HUES6 (cell line): ENCODE measurements around the gene FOSL2.
"Not testable (repeated sequence)": the region's sequence is repeated elsewhere in the genome, so short reads cannot be mapped to it uniquely, and the experiment has no call there.

Experiments
- H3K27ac ChIP-seq: 2 replicates; pipeline ENCODE4 v1.7.0; 2013; ENCODE audit warnings: low read depth, mild to moderate bottlenecking, low read length, inconsistent platforms
- H3K27me3 ChIP-seq: 2 replicates; pipeline ENCODE4 v1.6.1; 2013; ENCODE audit warnings: low read length; ENCODE audit not compliant: control insufficient read depth, insufficient read depth
- H3K36me3 ChIP-seq: 2 replicates; pipeline ENCODE4 v1.6.1; 2013; ENCODE audit warnings: low read length; ENCODE audit not compliant: control insufficient read depth, insufficient read depth
- H3K4me1 ChIP-seq: 2 replicates; pipeline ENCODE4 v1.6.1; 2013; ENCODE audit warnings: low read length; ENCODE audit not compliant: control insufficient read depth, insufficient read depth
- H3K4me3 ChIP-seq: 2 replicates; pipeline ENCODE4 v1.5.1; 2013; ENCODE audit warnings: low read depth, low read length
- H3K9ac ChIP-seq: one replicate; pipeline ENCODE4 v1.6.1; 2013; ENCODE audit warnings: mild to moderate bottlenecking, low read length
- H3K9me3 ChIP-seq: 2 replicates; pipeline ENCODE4 v1.6.1; 2013; ENCODE audit warnings: low read depth, low read length; ENCODE audit not compliant: control insufficient read depth, insufficient read depth

Gene FOSL2

DNA sequence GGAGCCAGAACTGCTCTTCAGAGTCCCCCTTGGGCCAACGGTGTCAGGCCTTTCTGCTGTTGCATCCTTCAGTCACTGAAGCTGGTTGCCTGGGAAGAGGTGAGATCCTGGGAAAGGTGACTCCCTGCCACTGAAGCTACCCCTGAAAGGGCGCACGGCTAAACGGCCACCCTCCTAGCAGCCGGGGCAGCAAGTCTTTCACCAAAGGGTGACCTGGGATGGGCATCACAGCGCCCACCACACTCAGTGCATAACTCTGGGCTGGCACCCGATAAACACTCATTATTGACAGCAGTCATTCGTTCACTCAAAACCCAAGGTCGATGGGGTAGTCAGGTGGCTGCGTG lies 26.5 kb upstream of the FOSL2 start:
- no peaks in the 10 kb centered on the region for H3K36me3 ChIP-seq
- H3K9me3 ChIP-seq = no peaks in the 10 kb centered on the region
- H3K4me3 ChIP-seq = no peak overlapping the region
- no peak overlapping the region for H3K9ac ChIP-seq
- H3K27ac ChIP-seq = no peak overlapping the region
- H3K4me1 ChIP-seq = peaks cover 28% of the 10 kb centered on the region
- H3K27me3 ChIP-seq = no peaks in the 10 kb centered on the region

- H3K27ac ChIP-seq = no peak overlapping the region
- no peak overlapping the region for H3K9ac ChIP-seq
- H3K36me3 ChIP-seq = no peaks in the 10 kb centered on the region
- H3K9me3 ChIP-seq = no peaks in the 10 kb centered on the region
- H3K27me3 ChIP-seq = no peaks in the 10 kb centered on the region
- H3K4me1 ChIP-seq = peaks cover 28% of the 10 kb centered on the region
- H3K4me3 ChIP-seq = no peak overlapping the region
Observed at GRCh38 chr2:28366496-28367282, 26.0 kb upstream of the FOSL2 start.

GRCh38 chr2:28367667-28368356 lies 24.8 kb upstream of the FOSL2 start:
- Histone ChIP-seq H3K4me1 (peaks cover 21% of the 10 kb centered on the region), H3K9me3 (no peaks in the 10 kb centered on the region), H3K36me3 (no peaks in the 10 kb centered on the region), H3K9ac (no peak overlapping the region), H3K27ac (no peak overlapping the region), H3K27me3 (no peaks in the 10 kb centered on the region), H3K4me3 (no peak overlapping the region)

GRCh38 chr2:28368357-28368798 lies 24.3 kb upstream of the FOSL2 start:
- Histone ChIP-seq H3K4me1 (peaks cover 15% of the 10 kb centered on the region; the same call in 1 of the 2 replicates), H3K9ac (no peak overlapping the region), H3K27me3 (no peaks in the 10 kb centered on the region), H3K27ac (no peak overlapping the region), H3K36me3 (no peaks in the 10 kb centered on the region), H3K4me3 (no peak overlapping the region), H3K9me3 (no peaks in the 10 kb centered on the region)

GRCh38 chr2:28369358-28369757 lies 23.3 kb upstream of the FOSL2 start:
- Histone ChIP-seq H3K4me1 (peaks cover 11% of the 10 kb centered on the region; the same call in 1 of the 2 replicates), H3K27me3 (peaks cover 3% of the 10 kb centered on the region), H3K27ac (no peak overlapping the region), H3K9ac (no peak overlapping the region), H3K9me3 (no peaks in the 10 kb centered on the region), H3K4me3 (no peak overlapping the region), H3K36me3 (no peaks in the 10 kb centered on the region)

GRCh38 chr2:28370354-28370753 lies 22.3 kb upstream of the FOSL2 start:
- Histone ChIP-seq H3K9ac (no peak overlapping the region), H3K36me3 (no peaks in the 10 kb centered on the region), H3K27ac (no peak overlapping the region), H3K4me1 (peaks cover 11% of the 10 kb centered on the region; the same call in 1 of the 2 replicates), H3K4me3 (no peak overlapping the region), H3K27me3 (peaks cover 5% of the 10 kb centered on the region), H3K9me3 (no peaks in the 10 kb centered on the region)

DNA sequence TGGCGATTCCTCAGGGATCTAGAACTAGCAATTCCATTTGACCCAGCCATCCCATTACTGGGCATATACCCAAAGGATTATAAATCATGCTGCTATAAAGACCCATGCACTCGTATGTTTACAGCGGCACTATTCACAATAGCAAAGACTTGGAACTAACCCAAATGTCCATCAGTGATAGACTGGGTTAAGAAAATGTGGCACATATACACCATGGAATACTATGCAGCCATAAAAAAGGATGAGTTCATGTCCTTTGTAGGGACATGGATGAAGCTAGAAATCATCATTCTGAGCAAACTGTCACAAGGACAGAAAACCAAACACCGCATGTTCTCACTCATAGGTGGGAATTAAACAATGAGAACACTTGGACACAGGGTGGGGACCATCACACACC lies 20.9 kb upstream of the FOSL2 start:
- H3K27me3 ChIP-seq, H3K27ac ChIP-seq, H3K9me3 ChIP-seq, H3K4me3 ChIP-seq, H3K4me1 ChIP-seq, H3K36me3 ChIP-seq, H3K9ac ChIP-seq: not testable (repeated sequence)

DNA sequence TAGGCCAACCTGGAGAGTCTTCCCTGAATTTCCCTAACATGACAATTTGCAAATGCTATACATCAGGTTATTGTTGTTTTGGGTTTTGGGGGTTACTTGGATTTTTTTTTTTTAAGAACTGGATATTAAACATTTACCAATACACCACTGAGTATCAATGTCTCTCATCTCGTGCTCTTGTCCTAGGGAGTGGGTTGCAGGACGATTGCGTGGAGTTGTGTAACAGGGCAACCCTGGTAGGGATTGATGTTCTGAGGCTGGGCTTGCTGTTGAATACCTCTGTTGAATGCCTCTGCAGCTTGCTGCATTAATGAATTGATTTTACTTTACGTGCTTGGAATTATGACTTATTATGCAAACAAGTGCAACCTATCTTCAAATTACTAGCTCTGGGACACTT lies 18.8 kb upstream of the FOSL2 start:
- Histone ChIP-seq H3K27ac (no peak overlapping the region), H3K9me3 (no peaks in the 10 kb centered on the region), H3K4me1 (peaks cover 11% of the 10 kb centered on the region), H3K36me3 (no peaks in the 10 kb centered on the region), H3K9ac (no peak overlapping the region), H3K4me3 (no peak overlapping the region), H3K27me3 (peaks cover 20% of the 10 kb centered on the region)

GRCh38 chr2:28374331-28374730 lies 18.3 kb upstream of the FOSL2 start:
- H3K4me3 ChIP-seq = no peak overlapping the region
- no peak overlapping the region for H3K27ac ChIP-seq
- no peaks in the 10 kb centered on the region for H3K36me3 ChIP-seq
- H3K9me3 ChIP-seq = no peaks in the 10 kb centered on the region
- H3K4me1 ChIP-seq = peaks cover 11% of the 10 kb centered on the region
- H3K27me3 ChIP-seq = peaks cover 25% of the 10 kb centered on the region
- H3K9ac ChIP-seq = no peak overlapping the region

GRCh38 chr2:28375236-28375635 lies 17.4 kb upstream of the FOSL2 start:
- H3K9ac ChIP-seq = no peak overlapping the region
- H3K9me3 ChIP-seq = no peaks in the 10 kb centered on the region
- peaks cover 11% of the 10 kb centered on the region for H3K4me1 ChIP-seq
- H3K36me3 ChIP-seq = no peaks in the 10 kb centered on the region
- no peak overlapping the region for H3K27ac ChIP-seq
- H3K27me3 ChIP-seq = peaks cover 33% of the 10 kb centered on the region
- no peak overlapping the region for H3K4me3 ChIP-seq
